Activated gamma-delta T cell treated with anti-CD3 and anti-CD28 coated beads, Interleukin-2, amount 50 U/mL, for 16 hours (primary cell): Measurements from ENCODE around the gene KCNE1.

Experiments used
- DNase-seq: peaks from one replicate; pipeline ENCODE4 v3.0.0-alpha.2; 2020; ENCODE audit warnings: low read depth

Gene KCNE1

GRCh38 chr21:34535886-34536285 lies 23.9 kb upstream of the KCNE1 start:
- no peak for DNase-seq

GRCh38 chr21:34534522-34534921 lies 22.5 kb upstream of the KCNE1 start:
- no peak for DNase-seq

GRCh38 chr21:34533938-34534337 lies 21.9 kb upstream of the KCNE1 start:
- no peak for DNase-seq

DNA sequence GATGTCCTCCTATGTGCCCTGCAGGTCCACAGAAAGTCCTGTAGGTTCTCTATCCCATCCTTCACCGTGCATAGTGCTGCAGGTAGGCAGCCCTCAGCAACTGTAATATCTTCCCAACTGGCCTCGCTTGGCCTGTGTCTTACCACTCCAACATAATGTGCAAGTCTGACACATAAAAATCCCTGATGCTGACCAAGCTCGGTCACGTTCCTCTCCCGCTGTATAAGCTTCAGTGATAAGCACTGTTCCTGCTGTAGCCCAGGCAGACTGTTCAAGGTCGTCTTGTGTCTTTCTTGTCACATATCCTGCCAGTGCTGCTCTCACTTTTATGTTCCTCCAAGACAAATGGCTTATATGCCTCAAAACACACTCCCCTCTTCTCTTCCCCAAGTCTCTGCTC lies 19.4 kb upstream of the KCNE1 start:
- DNase-seq: no peak

GRCh38 chr21:34530261-34530660 lies 18.3 kb upstream of the KCNE1 start:
- no peak for DNase-seq

DNA sequence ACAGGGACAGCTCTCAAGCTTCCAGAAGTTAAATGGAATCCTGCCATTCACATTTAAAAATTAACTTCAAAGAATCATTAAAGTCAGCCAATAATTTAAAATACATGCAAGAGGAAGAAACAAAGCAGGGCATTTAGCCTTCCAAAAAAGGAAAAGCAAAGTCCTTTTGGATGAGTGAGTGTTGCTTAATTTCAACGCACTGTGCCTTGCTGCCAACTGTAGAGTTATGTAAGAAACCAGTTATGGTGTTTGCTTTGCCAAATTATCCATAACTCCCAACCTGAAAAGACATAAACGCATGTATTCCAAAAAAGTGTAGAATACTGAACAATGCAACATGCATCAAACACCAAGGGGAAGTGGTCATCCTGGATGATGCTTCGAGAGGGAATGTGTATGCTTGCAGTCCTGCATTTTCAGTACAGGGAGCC lies 16.1 kb upstream of the KCNE1 start:
- DNase-seq: no peak

DNA sequence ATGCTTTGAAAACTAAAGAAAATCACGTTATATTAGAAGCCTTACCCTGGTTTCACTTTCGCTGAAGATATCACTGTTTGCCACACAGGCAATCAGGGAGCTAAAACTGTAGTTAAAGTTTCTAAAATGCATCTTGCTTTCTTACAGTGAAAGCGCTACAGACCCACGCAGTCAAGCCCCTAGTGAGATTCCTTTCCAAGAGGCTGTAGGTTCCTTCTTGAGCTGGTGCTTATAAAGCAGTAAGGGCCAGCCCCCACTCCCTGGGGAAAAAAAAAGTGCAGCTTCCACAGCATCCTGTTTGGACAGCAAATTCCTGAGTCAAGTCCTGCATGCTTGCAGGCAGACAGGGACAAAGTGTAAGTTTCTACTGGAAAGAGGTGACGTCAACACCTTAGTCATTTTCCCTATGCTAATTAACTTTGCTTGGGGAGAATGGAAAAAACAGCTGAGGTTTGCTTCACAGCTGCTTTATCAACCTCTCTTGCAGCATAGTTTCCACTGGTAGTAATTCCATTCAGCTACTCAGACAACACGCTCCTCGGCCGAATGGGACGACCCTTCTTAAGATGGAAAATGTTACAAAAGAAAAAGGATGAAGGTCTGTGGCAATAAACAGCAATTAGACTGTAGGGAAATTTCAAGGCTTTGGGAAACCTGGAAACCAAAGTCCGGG lies 14.7 kb upstream of the KCNE1 start:
- no peak for DNase-seq

- no peak for DNase-seq
Measured at GRCh38 chr21:34526241-34526617, 14.2 kb upstream of the KCNE1 start.

GRCh38 chr21:34524646-34525601 lies 12.9 kb upstream of the KCNE1 start:
- DNase-seq: no peak

- no peak for DNase-seq
Measured at GRCh38 chr21:34523019-34523555, 11.1 kb upstream of the KCNE1 start.

GRCh38 chr21:34522284-34522683 lies 10.3 kb upstream of the KCNE1 start:
- no peak for DNase-seq

DNA sequence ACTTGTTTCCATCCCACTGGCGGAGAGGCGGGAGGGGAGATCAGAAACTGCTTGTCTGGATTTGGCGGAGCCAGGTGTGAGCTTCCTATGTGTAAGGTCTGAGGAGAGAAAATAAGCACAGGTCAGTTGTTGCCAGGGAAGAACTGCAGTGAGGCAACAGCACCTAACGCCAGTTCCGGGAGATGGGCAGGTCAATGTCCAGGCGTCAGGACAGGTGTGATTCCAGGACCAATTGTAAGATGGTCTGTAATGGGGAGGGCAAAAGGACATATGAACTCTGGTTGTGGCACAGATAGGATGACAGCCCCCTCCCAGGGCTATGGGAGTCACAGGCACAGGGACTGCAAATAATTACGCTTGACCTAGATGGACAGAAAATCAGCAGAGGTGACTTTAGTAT lies 9.6 kb upstream of the KCNE1 start:
- no peak for DNase-seq

DNA sequence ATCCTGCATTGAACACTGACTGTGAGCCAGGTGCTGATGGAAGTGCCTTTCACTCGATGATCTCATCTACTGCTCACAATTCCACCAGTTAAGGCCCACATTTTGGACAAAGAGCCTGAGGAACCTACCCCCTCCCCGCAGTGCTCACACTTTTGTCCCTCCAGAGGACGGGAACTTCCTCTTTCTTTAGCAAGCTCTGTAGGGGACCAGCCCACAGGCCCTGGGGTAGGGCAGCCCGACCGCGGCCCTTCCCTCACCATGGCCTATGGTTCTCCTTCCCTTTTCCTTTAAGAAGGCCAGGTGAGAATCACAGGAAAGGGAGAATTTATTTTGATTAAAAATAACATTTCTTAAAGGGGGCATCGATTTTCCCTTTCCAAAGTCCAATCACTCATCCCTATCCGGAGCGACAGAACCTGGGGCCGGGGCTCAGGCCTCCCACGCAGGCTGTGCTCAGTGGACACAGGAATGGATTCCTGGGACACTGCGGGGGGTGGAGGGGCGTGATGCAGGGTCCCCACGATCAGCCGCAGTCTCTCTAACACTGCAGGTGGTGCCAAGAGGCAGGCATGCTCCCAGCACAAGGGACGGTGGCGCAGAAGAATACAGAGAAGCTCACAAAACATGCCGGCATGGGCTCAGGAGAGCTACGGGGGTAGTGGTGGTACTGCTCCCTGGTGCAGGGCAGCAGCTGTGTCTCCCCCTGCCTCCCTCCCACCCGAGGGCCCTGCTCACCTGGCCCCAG lies 8.9 kb upstream of the KCNE1 start:
- DNase-seq: no peak

DNA sequence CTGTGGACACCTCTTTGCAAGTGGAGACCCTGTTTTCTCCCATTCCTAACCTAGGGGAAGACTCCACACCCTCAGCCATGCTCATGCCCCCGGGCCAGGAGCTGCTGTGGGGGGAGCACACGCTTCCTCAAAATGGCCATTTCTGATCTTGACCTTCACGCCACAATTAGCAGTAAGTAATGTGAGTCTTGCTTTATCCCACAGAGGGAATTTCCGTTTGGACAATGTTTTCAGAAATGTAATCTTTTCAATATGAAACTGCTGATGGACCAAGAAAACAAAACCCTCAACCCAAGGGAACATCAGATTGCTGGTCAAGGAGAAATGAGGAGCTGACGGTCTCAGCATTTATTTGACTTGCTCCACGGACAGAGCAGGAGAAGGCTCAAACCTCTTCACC lies 8.3 kb upstream of the KCNE1 start:
- DNase-seq: no peak

GRCh38 chr21:34519694-34520093 lies 7.7 kb upstream of the KCNE1 start:
- DNase-seq: no peak

- DNase-seq: no peak
Measured at GRCh38 chr21:34519016-34519415, 7.0 kb upstream of the KCNE1 start.

GRCh38 chr21:34518301-34518700 lies 6.3 kb upstream of the KCNE1 start:
- no peak for DNase-seq

- no peak for DNase-seq
Measured at GRCh38 chr21:34517491-34518245, 5.7 kb upstream of the KCNE1 start.

- no peak for DNase-seq
Measured at GRCh38 chr21:34517039-34517438, 5.0 kb upstream of the KCNE1 start.

DNA sequence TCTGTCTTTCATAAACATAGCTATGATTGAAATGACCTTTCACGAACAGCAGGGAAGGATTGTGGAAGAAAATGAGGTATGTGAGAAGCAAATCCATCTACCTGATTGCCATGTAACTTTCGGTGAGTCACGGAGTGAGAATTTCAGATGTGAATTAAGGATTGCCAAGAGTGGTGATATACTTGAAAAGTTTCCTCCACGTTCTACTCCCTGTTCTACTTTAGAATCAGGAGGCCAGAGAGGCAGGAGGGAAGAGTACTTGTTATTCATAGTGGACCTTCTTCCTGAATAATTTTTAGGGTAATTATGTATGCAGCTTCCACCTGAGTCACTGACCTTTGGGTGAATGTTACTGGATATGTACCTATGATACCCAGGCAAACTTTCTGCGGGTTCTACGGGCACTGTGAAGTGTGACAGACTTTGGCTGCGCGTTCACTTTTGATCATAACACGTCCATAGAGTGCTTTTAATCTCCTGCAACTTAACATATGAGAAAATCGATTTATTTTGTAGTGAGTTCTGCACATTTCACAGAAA lies 2.6 kb upstream of the KCNE1 start:
- no peak for DNase-seq

GRCh38 chr21:34513129-34513675 lies 1.2 kb upstream of the KCNE1 start:
- DNase-seq: no peak
